ENCODE data around the gene KDM4C.
"Not testable (repeated sequence)": the region's sequence is repeated elsewhere in the genome, so short reads cannot be mapped to it uniquely, and the experiment has no call there.

KDM4C gene

GRCh38 chr9:7183139-7183538 lies 425.4 kb downstream of the KDM4C start:
- DNase-seq: not testable (repeated sequence)

DNA sequence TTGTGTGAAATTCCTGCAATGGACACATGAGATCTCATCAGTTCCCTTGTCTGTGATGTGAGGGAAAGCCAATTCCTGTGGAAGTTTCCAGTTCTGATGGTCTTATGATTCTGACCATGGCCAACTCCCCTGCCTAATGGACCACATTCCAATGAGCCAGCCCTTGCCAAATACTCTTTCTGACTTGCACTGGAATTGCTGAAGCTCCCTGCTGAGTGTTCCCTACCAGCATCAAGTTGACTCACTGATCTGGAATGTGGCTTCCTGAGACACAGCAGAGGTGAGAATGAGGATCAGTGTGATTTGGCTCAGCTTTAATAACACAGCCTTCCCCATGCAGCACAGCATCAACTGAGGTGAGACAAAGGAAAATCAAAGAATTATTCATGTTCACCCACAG lies 427.8 kb downstream of the KDM4C start:
- no peak for DNase-seq

DNA sequence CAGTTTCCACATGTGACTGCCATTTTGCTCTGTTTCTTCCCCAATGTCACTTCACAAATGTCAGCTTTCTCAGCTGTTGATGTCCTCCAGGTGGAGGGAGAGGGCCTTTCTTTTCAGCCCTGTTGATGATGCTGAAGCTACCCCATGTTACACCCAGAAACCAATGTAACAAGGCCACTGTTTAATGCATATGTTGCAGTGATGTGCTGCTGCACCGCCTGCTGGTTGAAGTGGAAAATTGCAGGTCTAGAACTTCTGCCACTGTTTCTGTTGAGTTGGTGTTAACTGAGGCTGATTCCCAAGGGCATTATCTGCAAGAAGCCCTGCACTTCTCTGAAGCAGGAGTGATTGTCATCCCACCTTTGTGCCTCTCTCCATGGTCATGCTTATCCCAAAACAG lies 428.4 kb downstream of the KDM4C start:
- DNase-seq: no peak

GRCh38 chr9:7192266-7192665 lies 434.5 kb downstream of the KDM4C start:
- DNase-seq: no peak

- DNase-seq: no peak
Measured at GRCh38 chr9:7195526-7195925, 437.8 kb downstream of the KDM4C start.

- DNase-seq: no peak
Measured at GRCh38 chr9:7196467-7196866, 438.7 kb downstream of the KDM4C start.

DNA sequence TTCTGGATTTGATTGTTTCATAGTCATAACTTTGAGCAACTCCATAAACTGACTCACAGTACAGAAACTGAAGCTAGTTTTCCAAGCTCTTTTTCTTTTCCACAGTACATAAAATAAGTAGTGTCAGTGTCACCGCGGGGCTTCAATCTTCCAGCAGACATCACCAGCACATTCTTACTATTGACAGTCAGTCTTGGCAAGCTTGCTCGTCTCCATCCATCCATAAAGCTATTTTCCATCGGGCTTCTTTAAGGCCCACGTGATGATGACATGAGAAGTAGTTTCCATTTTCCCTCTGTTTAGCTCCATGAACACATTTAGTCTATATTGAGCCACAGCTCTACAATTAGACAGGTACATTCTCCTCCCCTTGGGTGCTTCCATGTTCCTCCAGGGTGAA lies 443.4 kb downstream of the KDM4C start:
- DNase-seq: no peak

DNA sequence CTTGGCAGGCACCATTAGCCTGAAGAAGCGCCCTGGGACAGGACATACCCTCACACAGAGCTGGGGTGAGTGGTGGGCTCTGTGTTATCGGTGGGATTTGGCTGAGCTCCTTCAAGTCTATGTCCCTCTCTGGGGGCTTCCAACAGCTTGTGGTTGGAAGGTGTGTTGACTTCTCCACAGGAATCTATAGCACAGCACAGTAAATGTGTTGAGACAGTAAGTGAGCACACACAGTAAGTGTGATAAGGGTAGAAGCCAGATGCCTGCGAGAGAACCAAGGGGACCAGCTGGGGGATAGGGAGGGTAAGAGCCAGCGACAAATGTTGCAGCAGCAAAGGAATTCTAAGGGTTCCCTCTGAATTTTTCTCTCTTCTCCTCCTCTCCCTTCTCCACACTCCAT lies 448.0 kb downstream of the KDM4C start:
- DNase-seq: no peak

- DNase-seq: no peak
Measured at GRCh38 chr9:7206221-7206758, 448.5 kb downstream of the KDM4C start.

GRCh38 chr9:7209016-7209715 lies 451.4 kb downstream of the KDM4C start:
- DNase-seq: no peak

DNA sequence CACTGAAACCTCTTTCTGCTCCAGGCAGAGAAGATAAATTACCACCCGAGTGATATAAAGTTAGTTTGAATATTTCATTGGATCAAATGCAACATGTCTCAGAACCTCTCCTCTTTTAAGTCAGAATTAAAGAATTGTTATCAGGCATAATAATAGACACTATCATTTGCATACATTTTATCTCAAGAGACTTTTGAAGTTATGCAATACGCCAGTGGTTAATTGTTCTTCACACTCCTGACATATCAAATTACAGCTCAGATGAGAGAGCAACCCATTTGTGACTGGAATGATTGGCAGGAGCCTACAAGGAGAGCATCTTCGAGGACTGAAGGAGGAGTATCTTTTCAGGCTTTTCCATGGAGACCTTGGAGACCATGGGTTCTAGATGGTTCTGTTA lies 452.2 kb downstream of the KDM4C start:
- DNase-seq: no peak

DNA sequence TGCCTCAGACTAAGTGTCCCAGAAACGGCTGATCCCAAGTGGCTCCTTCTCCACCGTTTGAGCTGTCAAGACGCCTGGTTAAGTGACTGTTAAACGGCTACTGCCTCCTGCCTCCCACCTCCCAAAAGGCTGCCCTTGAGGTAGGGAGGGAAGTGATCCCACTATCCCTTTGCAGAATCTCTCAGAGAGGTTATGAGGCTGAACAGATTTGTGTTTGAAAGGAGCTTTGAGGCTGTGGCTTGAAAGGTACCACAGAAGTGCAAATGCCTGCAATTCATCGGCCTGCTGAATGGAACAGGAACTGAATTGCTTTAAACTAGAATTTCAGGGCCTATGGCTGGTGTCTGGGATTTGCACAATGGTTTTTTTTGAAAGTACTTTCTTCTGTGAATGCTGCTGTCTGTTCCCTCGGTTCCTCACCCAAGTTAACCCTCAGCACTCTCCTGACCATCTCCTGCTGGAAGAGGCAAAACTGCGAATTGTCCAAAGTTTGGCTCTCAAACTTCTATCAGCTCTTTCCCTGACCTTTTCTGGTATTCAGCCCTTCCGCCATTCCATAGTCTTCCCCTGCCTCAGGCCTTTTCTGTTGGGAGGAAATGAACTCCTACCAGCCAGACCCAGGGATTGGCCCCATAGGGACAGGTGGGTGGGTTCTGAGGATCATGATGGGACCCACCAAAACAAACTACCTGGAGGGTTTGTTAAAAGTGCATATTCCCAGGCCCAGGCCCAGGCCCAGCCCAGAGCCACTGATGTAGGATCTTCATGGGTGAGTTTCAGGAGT lies 453.3 kb downstream of the KDM4C start:
- DNase-seq: no peak

DNA sequence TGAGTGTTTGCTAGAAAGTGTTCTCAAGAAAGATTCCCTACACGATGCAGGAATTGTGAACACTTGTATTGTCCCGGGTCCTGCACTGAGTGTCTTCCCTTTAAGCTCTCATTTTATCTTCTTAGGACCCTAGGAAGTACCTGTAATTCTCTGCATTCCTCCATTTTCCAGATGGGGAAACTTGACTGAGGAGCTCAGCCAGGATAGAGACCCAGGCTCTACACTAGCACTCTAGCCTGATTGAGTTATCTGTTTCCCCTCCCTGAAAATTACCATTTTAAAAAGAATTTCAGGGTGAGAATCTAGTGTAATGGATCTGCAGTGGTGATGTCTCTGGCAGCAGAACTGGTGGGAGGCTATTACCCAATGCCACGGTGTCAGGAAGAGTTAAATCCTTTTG lies 453.9 kb downstream of the KDM4C start:
- DNase-seq: no peak

GRCh38 chr9:7212101-7212500 lies 454.3 kb downstream of the KDM4C start:
- DNase-seq: no peak

GRCh38 chr9:7216004-7216841 lies 458.4 kb downstream of the KDM4C start:
- DNase-seq: no peak

DNA sequence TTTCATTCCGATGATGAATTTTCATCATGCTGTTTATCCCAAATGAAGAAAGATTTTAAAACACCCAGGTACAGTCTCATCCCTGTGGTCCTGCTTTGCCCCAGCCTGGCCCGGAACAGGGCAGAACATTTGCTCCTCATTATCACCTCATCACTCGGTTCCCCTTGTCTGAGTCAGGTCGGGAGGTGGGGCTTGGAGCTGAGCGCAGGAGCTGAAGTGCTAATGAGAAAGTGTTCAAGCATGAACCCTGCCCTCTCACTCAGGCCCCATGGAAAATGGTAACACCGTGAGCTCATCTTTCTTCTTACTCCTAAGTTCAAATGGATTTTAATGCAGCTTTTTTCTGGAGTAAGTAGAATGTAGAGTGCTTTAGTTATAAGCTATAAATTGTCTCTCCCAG lies 466.2 kb downstream of the KDM4C start:
- no peak for DNase-seq

All from NCI-H1694 treated with DMSO at 0.1 percent for 48 hours (cell line).